WERI-Rb-1 (cell line): Measurements from ENCODE around the gene DLX2.

Experiments used
- DNase-seq: peaks from one replicate; pipeline ENCODE4 v3.0.0-alpha.2; 2020
- H3K27ac ChIP-seq: fragments of 250-450 bp; sonication (Bioruptor Pico); 2 replicates; pipeline ENCODE4 v1.5.1; 2020; ENCODE audit warnings: mild to moderate bottlenecking, moderate library complexity
- H3K27me3 ChIP-seq: fragments of 250-450 bp; sonication (Bioruptor Pico); 2 replicates; pipeline ENCODE4 v1.5.1; 2021; ENCODE audit warnings: mild to moderate bottlenecking, low read depth, moderate library complexity; ENCODE audit not compliant: insufficient read depth, severe bottlenecking
- H3K36me3 ChIP-seq: fragments of 250-450 bp; sonication (Bioruptor Pico); 2 replicates; pipeline ENCODE4 v1.5.1; 2020; ENCODE audit warnings: mild to moderate bottlenecking, moderate library complexity
- H3K4me3 ChIP-seq: 2 replicates; pipeline ENCODE4 v1.5.1; 2011; ENCODE audit warnings: low read depth, mild to moderate bottlenecking, control low read depth, low read length
- H3K9me3 ChIP-seq: fragments of 250-450 bp; sonication (Bioruptor Pico); 2 replicates; pipeline ENCODE4 v1.5.1; 2021; ENCODE audit warnings: mild to moderate bottlenecking, moderate library complexity; ENCODE audit not compliant: severe bottlenecking
- CTCF ChIP-seq: IDR thresholded peaks from 2 replicates; pipeline ENCODE4 v1.5.1; 2011; ENCODE audit warnings: low read depth, mild to moderate bottlenecking, control low read depth, inconsistent platforms, low read length

Gene DLX2

GRCh38 chr2:172084645-172085459 is 17.8 kb downstream of the DLX2 start:
- H3K27ac ChIP-seq, result no peak overlapping the region
- H3K27me3 ChIP-seq, result peaks cover 58% of the 10 kb centered on the region
- peaks cover 7% of the 10 kb centered on the region for H3K9me3 ChIP-seq
- H3K4me3 ChIP-seq, result peak overlapping the region; percentile 65
- TF ChIP-seq CTCF, result no peak
- H3K36me3 ChIP-seq, result no peaks in the 10 kb centered on the region
- peak; percentile 88 for DNase-seq

- H3K9me3 ChIP-seq, result peaks cover 7% of the 10 kb centered on the region
- no peak for TF ChIP-seq CTCF
- no peak overlapping the region for H3K27ac ChIP-seq
- peak overlapping the region; percentile 65 for H3K4me3 ChIP-seq
- H3K27me3 ChIP-seq, result peaks cover 53% of the 10 kb centered on the region
- no peak for DNase-seq
- H3K36me3 ChIP-seq, result no peaks in the 10 kb centered on the region
Observed at GRCh38 chr2:172084395-172084644, 18.4 kb downstream of the DLX2 start.

- Histone ChIP-seq H3K27me3 (peaks cover 53% of the 10 kb centered on the region), H3K9me3 (peaks cover 7% of the 10 kb centered on the region), H3K36me3 (no peaks in the 10 kb centered on the region), H3K27ac (no peak overlapping the region), H3K4me3 (peak overlapping the region; percentile 65)
- no peak for DNase-seq
- TF ChIP-seq CTCF, result no peak
Observed at GRCh38 chr2:172083628-172084394, 18.9 kb downstream of the DLX2 start.

GRCh38 chr2:172082944-172083627 is 19.6 kb downstream of the DLX2 start:
- no peak overlapping the region for H3K4me3 ChIP-seq
- DNase-seq, result no peak

More at GRCh38 chr2:172082944-172083627, 19.6 kb downstream of the DLX2 start:
- Histone ChIP-seq H3K9me3 (peaks cover 7% of the 10 kb centered on the region), H3K36me3 (no peaks in the 10 kb centered on the region), H3K27ac (no peak overlapping the region), H3K27me3 (peaks cover 51% of the 10 kb centered on the region)
- TF ChIP-seq CTCF, result no peak
